Sigmoid colon (tissue), 7 donors: ENCODE results near the gene U2AF2. TPM values are rescaled to one million over a fixed set of nuclear protein-coding genes. Genes with fewer than 3 reads are reported as not detected.
A peak's percentile ranks its signal among the peaks of the same experiment; 100 is the strongest.

Experiments used
- DNase-seq: peaks from one replicate; pipeline ENCODE4 v3.0.0-alpha.2; 2019
- H3K27ac ChIP-seq, 4 donors: fragments of 200-600 bp; sonication (generic); one replicate each; pipeline ENCODE4 v1.5.1; 2016 to 2019; ENCODE audit warnings: mild to moderate bottlenecking in 1 of 4
- H3K27me3 ChIP-seq, 3 donors: fragments of 200-600 bp; sonication (generic); one replicate each; pipeline ENCODE4 v1.5.1; 2019; ENCODE audit warnings: mild to moderate bottlenecking in 1 of 3
- H3K36me3 ChIP-seq, 4 donors: fragments of 200-600 bp; sonication (generic); one replicate each; pipeline ENCODE4 v1.5.1; 2016 to 2019
- H3K4me1 ChIP-seq, 4 donors: fragments of 200-600 bp; sonication (generic); one replicate each; pipeline ENCODE4 v1.5.1; 2017 to 2019
- H3K4me3 ChIP-seq, 4 donors: fragments of 200-600 bp; sonication (generic); one replicate each; pipeline ENCODE4 v1.5.1; 2017 to 2019; ENCODE audit warnings: mild to moderate bottlenecking in 2 of 4, moderate library complexity in 1 of 4
- H3K9me3 ChIP-seq, 4 donors: fragments of 200-600 bp in 3 of 4; sonication (generic) in 3 of 4; one replicate each; pipeline versions ENCODE4 v1.5.1 to v1.6.1; 2013 to 2019
- EP300 ChIP-seq, 4 donors: sonication (generic); formaldehyde crosslinking; IDR thresholded peaks; one replicate each; pipeline ENCODE4 v1.6.1; 2017; ENCODE audit warnings: antibody characterized with exemption in 4 of 4
- POLR2A ChIP-seq, 2 donors: fragments of 450-650 bp; IDR thresholded peaks; one replicate each; pipeline ENCODE4 v1.6.1; 2016; ENCODE audit warnings: antibody characterized with exemption in 2 of 2, mild to moderate bottlenecking in 2 of 2, moderate library complexity in 2 of 2
- POLR2AphosphoS5 ChIP-seq, 4 donors: sonication (generic); formaldehyde crosslinking; IDR thresholded peaks; one replicate each; pipeline ENCODE4 v1.6.1; 2017; ENCODE audit warnings: antibody characterized with exemption in 4 of 4
- WGBS, 2 donors: extraction: QIAGEN DNeasy Blood & Tissue Kit; methylation state at CpG; one replicate each; pipeline ENCODE4 v1.1.7; 2013; 5-methylcytosine and 5-hydroxymethylcytosine counted together
- intact Hi-C: fragments of 100-400 bp; cut with DNase I; formaldehyde crosslinking; loops from one replicate; pipeline ENCODE4 v1.15.1; 2023
- polyA plus RNA-seq, 3 donors: library from polyadenylated mRNA; stranded (reverse); fragments of 200-250 nt; gene quantifications; one replicate each; pipeline ENCODE4 v1.2.3, GENCODE V29; 2013
- total RNA-seq, 4 donors: library from RNA; depleted of rRNA; stranded (reverse); fragments of >200 nt; gene quantifications; one replicate each; pipeline ENCODE4 v1.1.0, GENCODE V29; 2016
- TF ChIP-seq, protein P1 (sequence below), 4 experiments: fragments of 450-650 bp in 3 of 4; fragments of 200-600 bp in 1 of 4; IDR thresholded peaks; one replicate each; pipeline ENCODE4 v1.5.1; 2016 to 2019; ENCODE audit warnings: antibody characterized with exemption in 4 of 4, mild to moderate bottlenecking in 3 of 4, moderate library complexity in 2 of 4
- donor health status: healthy with polysubstance abuse.
- donor health status: Bipolar disorder and iron deficiency.
- donor health status: healthy.

U2AF2 gene
- total and polyA plus RNA-seq, 7 donors: 52.1 to 162 (median 79.7) TPM

DNA sequence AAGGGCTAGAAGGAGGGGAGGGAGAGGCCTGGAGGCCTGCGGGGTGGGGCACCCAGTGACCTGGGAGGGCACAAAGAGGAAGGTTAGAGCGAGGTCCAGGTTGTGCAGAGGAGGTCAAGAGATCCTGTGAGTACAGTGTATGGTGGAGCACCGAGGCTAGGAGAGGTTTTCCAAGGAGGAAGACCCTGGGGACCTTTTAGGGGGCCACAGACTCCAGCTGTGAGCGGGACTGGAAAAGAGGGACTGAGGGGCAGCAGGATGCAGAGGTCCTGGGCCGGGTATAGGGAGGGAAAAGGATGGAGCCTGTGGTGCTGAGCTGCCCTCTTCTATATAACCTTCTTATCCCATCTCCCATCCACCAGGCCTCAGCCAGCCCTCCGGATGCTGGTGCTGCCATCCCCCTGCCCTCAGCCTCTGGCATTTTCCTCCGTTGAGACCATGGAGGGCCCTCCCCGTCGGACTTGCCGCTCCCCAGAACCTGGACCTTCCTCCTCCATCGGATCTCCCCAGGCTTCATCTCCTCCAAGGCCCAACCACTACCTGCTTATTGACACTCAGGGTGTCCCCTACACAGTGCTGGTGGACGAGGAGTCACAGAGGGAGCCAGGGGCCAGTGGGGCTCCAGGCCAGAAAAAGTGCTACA lies 10.5 kb upstream of the U2AF2 start:
- Histone ChIP-seq H3K9me3 (no peaks in the 10 kb centered on the region), H3K27ac (peak overlapping the region; percentile 84 to 98 (median 97)), H3K4me1 (peaks cover 0 to 75% (median 68%) of the 10 kb centered on the region in 4 donors), H3K27me3 (no peaks in the 10 kb centered on the region), H3K4me3 (peak overlapping the region; percentile 78 to 99 (median 85)), H3K36me3 (peaks cover 0 to 16% (median 2%) of the 10 kb centered on the region in 4 donors)
- WGBS, 2 donors: 48 to 57% methylated on average over 12 of the region's 12 CpGs
- intact Hi-C loops: no loop called here
- no peak for DNase-seq
- TF ChIP-seq POLR2A (IDR thresholded peaks at IDR 0.05): no peak
- TF ChIP-seq POLR2AphosphoS5 (IDR thresholded peaks at IDR 0.05): no peak
- TF ChIP-seq, protein P1, sequence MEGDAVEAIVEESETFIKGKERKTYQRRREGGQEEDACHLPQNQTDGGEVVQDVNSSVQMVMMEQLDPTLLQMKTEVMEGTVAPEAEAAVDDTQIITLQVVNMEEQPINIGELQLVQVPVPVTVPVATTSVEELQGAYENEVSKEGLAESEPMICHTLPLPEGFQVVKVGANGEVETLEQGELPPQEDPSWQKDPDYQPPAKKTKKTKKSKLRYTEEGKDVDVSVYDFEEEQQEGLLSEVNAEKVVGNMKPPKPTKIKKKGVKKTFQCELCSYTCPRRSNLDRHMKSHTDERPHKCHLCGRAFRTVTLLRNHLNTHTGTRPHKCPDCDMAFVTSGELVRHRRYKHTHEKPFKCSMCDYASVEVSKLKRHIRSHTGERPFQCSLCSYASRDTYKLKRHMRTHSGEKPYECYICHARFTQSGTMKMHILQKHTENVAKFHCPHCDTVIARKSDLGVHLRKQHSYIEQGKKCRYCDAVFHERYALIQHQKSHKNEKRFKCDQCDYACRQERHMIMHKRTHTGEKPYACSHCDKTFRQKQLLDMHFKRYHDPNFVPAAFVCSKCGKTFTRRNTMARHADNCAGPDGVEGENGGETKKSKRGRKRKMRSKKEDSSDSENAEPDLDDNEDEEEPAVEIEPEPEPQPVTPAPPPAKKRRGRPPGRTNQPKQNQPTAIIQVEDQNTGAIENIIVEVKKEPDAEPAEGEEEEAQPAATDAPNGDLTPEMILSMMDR (IDR thresholded peaks at IDR 0.05): no peak
- no peak for TF ChIP-seq EP300 (IDR thresholded peaks at IDR 0.05)

DNA sequence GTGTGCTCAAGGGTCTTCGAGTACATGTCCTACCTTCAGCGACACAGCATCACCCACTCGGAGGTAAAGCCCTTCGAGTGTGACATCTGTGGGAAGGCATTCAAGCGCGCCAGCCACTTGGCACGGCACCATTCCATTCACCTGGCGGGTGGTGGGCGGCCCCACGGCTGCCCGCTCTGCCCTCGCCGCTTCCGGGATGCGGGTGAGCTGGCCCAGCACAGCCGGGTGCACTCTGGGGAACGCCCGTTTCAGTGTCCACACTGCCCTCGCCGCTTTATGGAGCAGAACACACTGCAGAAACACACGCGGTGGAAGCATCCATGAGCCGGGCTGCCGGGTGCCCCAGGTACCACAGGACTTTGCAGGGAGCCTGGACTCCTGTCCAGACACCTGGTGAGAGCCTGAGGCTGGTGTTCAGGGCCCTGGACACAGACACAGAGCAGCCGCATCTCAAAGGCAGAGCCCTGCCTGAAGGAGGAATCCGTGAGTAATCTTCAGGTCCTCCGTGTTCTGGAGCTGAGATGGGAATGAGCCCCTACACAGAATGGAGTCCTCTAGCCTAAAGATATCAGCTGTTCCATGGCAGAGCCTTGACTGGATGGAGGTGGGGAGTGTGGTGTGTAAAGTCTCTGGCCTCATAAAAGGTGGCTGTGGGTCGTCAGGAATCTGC lies 9.9 kb upstream of the U2AF2 start:
- Histone ChIP-seq H3K4me3 (peak overlapping the region in 1 of 4 donors; percentile 91), H3K4me1 (peaks cover 0 to 72% (median 68%) of the 10 kb centered on the region in 4 donors), H3K36me3 (peaks cover 0 to 16% (median 2%) of the 10 kb centered on the region in 4 donors), H3K27ac (no peak overlapping the region), H3K27me3 (no peaks in the 10 kb centered on the region), H3K9me3 (no peaks in the 10 kb centered on the region)
- TF ChIP-seq POLR2A (IDR thresholded peaks at IDR 0.05) (no peak), EP300 (IDR thresholded peaks at IDR 0.05) (no peak), POLR2AphosphoS5 (IDR thresholded peaks at IDR 0.05) (peak in 1 of 4 donors; percentile 14)
- TF ChIP-seq, protein P1 (IDR thresholded peaks at IDR 0.05): no peak
- WGBS, 2 donors: 86 to 90% methylated on average over 28 of the region's 28 CpGs
- intact Hi-C loops: no loop called here
- no peak for DNase-seq

DNA sequence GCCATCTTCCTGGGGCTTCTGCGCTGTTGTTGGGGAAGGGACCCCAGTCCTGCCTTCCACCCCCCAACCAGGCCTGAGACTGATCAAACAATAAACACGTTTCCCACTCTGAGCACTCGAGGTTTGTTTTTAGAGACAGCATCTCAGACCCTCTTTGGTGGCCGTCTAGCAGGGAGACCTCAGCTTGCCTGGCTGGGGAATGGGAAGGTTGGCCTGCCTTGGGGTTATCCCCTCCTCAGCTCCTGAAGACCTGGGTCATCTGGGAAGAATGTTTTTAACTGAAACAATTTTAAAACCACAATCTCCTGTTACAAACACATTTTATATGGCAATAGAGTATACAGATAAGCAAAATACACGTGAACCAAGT lies 9.3 kb upstream of the U2AF2 start:
- Histone ChIP-seq H3K27ac (no peak overlapping the region), H3K36me3 (peaks cover 0 to 16% (median 3%) of the 10 kb centered on the region in 4 donors), H3K4me3 (no peak overlapping the region), H3K4me1 (peaks cover 0 to 67% (median 64%) of the 10 kb centered on the region in 4 donors), H3K27me3 (no peaks in the 10 kb centered on the region), H3K9me3 (no peaks in the 10 kb centered on the region)
- DNase-seq: no peak
- intact Hi-C loops: no loop called here
- no peak for TF ChIP-seq EP300 (IDR thresholded peaks at IDR 0.05)
- TF ChIP-seq, protein P1 (IDR thresholded peaks at IDR 0.05): no peak
- 58 to 81% methylated on average over 5 of the region's 5 CpGs for WGBS, 2 donors

DNA sequence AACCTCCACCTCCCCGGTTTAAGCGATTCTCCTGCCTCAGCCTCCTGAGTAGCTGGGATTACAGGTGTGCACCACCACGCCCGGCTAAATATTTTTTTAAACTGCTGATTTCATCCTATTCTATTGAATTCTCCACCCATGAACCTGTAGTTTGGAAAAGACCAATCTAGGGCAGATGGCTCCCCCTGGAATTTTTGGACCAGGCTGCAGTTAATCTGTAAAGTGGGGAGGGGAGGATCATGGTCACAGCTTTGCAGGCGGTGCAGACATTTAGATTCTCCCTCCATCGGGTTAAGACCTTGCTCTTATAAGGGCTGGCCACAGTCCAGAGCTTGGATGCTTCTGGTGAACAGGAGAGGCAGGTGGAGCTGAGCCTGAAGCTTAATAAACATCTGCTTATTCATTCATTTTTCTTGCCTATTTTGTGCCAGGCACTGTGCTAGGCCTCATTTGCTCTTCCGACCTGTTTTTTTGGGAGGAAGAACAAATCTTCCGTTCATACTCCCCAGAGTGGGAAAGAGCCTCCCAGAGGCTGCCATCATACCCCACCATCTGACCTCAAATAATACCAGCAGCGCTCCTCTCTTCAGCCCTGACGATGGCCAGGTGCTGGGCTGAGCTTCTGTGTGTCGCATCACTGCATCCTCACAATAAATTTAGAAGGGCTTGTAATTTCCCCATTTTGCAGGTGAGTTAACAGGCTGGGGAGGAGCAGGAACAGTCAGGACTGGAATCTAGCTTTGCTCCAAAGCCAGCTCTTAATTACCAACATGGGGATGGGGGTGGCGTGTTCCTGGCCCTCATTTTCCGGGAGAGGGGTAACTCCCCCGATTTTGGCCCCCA lies 7.7 kb upstream of the U2AF2 start:
- H3K9me3 ChIP-seq: no peaks in the 10 kb centered on the region
- H3K4me1 ChIP-seq: peaks cover 0 to 61% (median 54%) of the 10 kb centered on the region in 4 donors
- no peaks in the 10 kb centered on the region for H3K27me3 ChIP-seq
- peak overlapping the region; percentile 86 to 98 (median 90) for H3K4me3 ChIP-seq
- intact Hi-C loops: no loop called here
- DNase-seq: no peak
- 46 to 47% methylated on average over 14 of the region's 14 CpGs for WGBS, 2 donors
- H3K27ac ChIP-seq: peak overlapping the region; percentile 89 to 94 (median 92)
- TF ChIP-seq POLR2AphosphoS5 (IDR thresholded peaks at IDR 0.05): no peak
- TF ChIP-seq POLR2A (IDR thresholded peaks at IDR 0.05): no peak
- H3K36me3 ChIP-seq: peaks cover 0 to 18% (median 6%) of the 10 kb centered on the region in 4 donors
